ENCODE data around the gene PSMA6. TPM values are rescaled to one million over a fixed set of nuclear protein-coding genes. Genes with fewer than 3 reads are reported as not detected.

Gene PSMA6
- total RNA-seq, 4 donors from 2014 or later = 73.6 to 136 (median 116) TPM

DNA sequence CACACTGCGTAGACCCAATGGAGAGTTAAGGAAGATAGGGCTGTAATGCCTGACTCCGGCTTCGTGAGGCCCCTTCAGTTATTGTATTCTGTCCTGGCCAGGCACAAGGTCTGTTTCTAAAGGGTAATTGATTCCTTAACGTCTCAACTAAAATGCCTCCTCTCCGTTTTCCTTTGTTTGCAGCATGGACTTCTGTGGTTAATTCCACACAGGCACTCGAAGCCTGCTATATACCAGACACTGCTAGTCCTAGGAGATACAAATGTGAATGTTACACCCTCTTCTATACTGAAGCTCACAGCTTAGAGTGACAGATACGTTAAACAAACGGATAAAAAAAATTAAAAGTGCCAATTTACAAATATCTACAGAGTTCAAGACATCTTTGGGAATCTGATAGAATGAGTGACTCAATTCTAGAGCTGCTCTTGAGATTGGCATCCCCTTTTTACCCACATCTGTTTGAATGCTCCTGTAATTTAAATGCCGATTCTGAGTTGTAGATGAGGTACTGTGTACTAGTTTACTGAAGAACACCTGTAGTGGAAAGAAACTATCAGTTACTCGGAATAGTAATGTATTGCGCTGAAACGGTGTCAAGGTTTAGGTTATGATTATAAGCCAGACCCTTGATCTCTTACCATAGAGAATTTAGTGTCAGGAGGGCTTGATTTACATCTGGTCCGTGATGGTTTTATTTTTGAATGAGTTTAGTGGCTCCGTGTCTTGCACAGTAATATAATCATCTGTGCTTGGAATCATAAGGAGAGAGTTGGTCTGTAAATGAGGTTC lies 784 bp downstream of the PSMA6 start:
- DNase-seq = no peak
- Histone ChIP-seq H3K27me3 (no peaks in the 10 kb centered on the region), H3K4me3 (peak overlapping the region; percentile 53 to 73 (median 64)), H3K9me3 (no peaks in the 10 kb centered on the region), H3K27ac (peak overlapping the region; percentile 82 to 91 (median 88)), H3K4me1 (peaks cover 0 to 38% (median 7%) of the 10 kb centered on the region in 4 donors), H3K36me3 (no peaks in the 10 kb centered on the region)
- TF ChIP-seq, protein P1, sequence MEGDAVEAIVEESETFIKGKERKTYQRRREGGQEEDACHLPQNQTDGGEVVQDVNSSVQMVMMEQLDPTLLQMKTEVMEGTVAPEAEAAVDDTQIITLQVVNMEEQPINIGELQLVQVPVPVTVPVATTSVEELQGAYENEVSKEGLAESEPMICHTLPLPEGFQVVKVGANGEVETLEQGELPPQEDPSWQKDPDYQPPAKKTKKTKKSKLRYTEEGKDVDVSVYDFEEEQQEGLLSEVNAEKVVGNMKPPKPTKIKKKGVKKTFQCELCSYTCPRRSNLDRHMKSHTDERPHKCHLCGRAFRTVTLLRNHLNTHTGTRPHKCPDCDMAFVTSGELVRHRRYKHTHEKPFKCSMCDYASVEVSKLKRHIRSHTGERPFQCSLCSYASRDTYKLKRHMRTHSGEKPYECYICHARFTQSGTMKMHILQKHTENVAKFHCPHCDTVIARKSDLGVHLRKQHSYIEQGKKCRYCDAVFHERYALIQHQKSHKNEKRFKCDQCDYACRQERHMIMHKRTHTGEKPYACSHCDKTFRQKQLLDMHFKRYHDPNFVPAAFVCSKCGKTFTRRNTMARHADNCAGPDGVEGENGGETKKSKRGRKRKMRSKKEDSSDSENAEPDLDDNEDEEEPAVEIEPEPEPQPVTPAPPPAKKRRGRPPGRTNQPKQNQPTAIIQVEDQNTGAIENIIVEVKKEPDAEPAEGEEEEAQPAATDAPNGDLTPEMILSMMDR (IDR thresholded peaks at IDR 0.05) = no peak
- no peak for TF ChIP-seq POLR2A (IDR thresholded peaks at IDR 0.05)

DNA sequence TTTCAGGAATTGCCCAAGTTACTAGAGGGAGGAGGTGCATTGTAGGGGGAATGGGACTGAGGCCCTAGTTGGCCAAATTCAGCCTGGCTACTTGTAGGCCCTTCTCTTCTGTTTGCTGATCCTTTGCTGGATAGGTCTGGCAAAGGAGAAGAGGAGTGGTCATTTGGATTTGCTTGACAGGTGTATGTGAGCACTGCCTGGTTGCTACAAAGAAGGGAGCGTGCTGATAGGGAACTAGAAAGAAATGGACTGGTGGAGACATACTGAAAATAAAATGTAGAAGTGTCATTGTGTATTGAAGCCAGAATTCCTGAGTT lies 3.6 kb downstream of the PSMA6 start:
- no peak for DNase-seq
- Histone ChIP-seq H3K4me3 (no peak overlapping the region), H3K4me1 (peaks cover 0 to 38% (median 7%) of the 10 kb centered on the region in 4 donors), H3K27me3 (no peaks in the 10 kb centered on the region), H3K27ac (no peak overlapping the region), H3K9me3 (no peaks in the 10 kb centered on the region), H3K36me3 (no peaks in the 10 kb centered on the region)
- TF ChIP-seq, protein P1 (IDR thresholded peaks at IDR 0.05) = no peak
- TF ChIP-seq POLR2A (IDR thresholded peaks at IDR 0.05) = no peak

DNA sequence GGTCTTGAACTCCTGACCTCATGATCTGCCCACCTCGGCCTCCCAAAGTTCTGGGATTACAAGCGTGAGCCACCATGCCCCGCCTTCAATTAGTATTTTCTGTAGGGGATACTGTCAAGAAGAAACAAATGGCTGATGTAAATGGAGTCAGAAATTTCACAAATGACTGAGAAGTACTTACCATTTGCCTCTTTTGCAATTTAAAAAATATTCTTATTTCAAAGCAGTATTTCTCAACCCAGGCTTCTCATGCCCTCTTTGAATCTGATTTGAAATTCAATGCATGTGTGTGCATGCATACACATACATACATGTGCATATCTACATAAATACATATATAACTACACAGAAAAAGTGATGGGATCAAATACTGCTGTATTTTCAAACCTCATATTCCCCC lies 4.4 kb downstream of the PSMA6 start:
- no peaks in the 10 kb centered on the region for H3K36me3 ChIP-seq
- no peak overlapping the region for H3K4me3 ChIP-seq
- TF ChIP-seq, protein P1 (IDR thresholded peaks at IDR 0.05) = no peak
- no peak for TF ChIP-seq POLR2A (IDR thresholded peaks at IDR 0.05)
- H3K4me1 ChIP-seq = peaks cover 0 to 42% (median 7%) of the 10 kb centered on the region in 4 donors
- H3K27ac ChIP-seq = no peak overlapping the region
- H3K27me3 ChIP-seq = no peaks in the 10 kb centered on the region
- H3K9me3 ChIP-seq = no peaks in the 10 kb centered on the region
- DNase-seq = no peak

DNA sequence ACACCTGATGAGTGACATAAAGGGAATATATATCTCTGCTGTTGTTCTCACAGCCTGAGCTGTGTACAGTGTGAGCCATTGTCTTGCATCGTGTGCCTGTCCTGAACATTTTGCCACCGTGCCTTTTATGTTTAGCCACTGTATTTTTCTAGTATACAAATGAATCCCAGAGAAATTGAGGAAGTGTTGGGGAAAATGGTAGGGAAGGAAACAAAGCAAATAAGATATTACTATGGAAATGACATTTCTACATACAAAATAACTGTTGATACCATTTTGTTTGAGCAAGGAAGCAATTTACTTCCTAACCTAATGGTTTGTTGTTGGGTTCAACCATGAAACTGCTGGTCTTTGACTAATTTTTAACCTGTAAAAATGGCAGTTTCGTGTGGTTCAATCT lies 5.5 kb downstream of the PSMA6 start:
- TF ChIP-seq, protein P1 (IDR thresholded peaks at IDR 0.05) = no peak
- TF ChIP-seq POLR2A (IDR thresholded peaks at IDR 0.05) = no peak
- peaks cover 0 to 49% (median 7%) of the 10 kb centered on the region in 4 donors for H3K4me1 ChIP-seq
- H3K4me3 ChIP-seq = no peak overlapping the region
- no peaks in the 10 kb centered on the region for H3K36me3 ChIP-seq
- DNase-seq = no peak
- no peaks in the 10 kb centered on the region for H3K9me3 ChIP-seq
- H3K27ac ChIP-seq = no peak overlapping the region
- H3K27me3 ChIP-seq = no peaks in the 10 kb centered on the region

DNA sequence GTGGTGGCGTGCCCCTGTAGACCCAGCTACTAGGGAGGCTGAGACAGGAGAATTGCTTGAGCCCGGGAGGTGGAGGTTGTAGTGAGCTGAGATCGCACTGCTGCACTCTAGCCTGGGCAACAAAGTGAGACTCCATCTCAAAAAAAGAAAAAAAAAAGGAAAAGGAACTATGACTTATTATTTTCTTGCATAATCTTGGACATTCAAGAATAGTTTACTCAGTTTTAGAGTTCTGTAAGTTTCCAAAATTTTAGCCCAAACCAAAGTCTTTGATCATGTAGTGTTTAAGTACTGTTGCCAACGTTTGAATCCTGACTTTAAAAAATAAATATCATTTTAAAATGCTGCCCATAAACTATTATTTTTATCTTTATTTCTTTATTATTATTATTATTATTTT lies 6.2 kb downstream of the PSMA6 start:
- Histone ChIP-seq H3K27ac (no peak overlapping the region), H3K4me1 (peaks cover 0 to 49% (median 5%) of the 10 kb centered on the region in 4 donors), H3K36me3 (no peaks in the 10 kb centered on the region), H3K9me3 (no peaks in the 10 kb centered on the region), H3K27me3 (no peaks in the 10 kb centered on the region), H3K4me3 (no peak overlapping the region)
- DNase-seq = no peak
- TF ChIP-seq, protein P1 (IDR thresholded peaks at IDR 0.05) = no peak
- TF ChIP-seq POLR2A (IDR thresholded peaks at IDR 0.05) = no peak

Data from Peyer's patch (tissue), 4 donors.